Endothelial cell of umbilical vein (primary cell): ENCODE measurements around the gene RAD9A. TPM values are rescaled to one million over a fixed set of nuclear protein-coding genes. Genes with fewer than 3 reads are reported as not detected.

Experiments
- BruUV-seq: library from RNA; stranded (reverse); fragments of 400-500 nt; replicated peaks from 2 replicates; lab custom pipeline; 2021; lab: Mats Ljungman, UMichigan
- CTCF ChIA-PET: fragments of 300-600, 350-600 bp; sonication (Branson Sonifier 250); formaldehyde crosslinking; loops from one replicate; lab custom pipeline; 2021; ENCODE audit warnings: antibody characterized with exemption, inconsistent platforms; lab: Charles Lee
- POLR2A ChIA-PET: fragments of 300-600, 350-600 bp; sonication (Branson Sonifier 250); formaldehyde crosslinking; loops from one replicate; lab custom pipeline; 2021; ENCODE audit warnings: antibody characterized with exemption, inconsistent platforms; lab: Charles Lee
- DNase-seq: peaks from one replicate; pipeline ENCODE4 v3.0.0-alpha.2; 2011; ENCODE audit warnings: low read depth, low spot score
- FAIRE-seq: peaks from 2 replicates; lab custom pipeline; 2011; peaks lifted over from hg19 to GRCh38; lab: Jason Lieb, UNC
- H2AFZ ChIP-seq: 2 replicates; pipeline ENCODE4 v1.6.0; 2012; ENCODE audit warnings: low read depth, low read length, control low read depth, inconsistent platforms
- H3K27ac ChIP-seq: 2 replicates; pipeline ENCODE4 v1.5.1; 2011; ENCODE audit warnings: low read depth, mild to moderate bottlenecking, control low read depth, low read length, moderate library complexity; ENCODE audit not compliant: insufficient read depth
- H3K27me3 ChIP-seq, 2 experiments: 2 replicates each; pipeline versions ENCODE4 v1.6.0 to v1.6.1; 2011; ENCODE audit warnings: low read length in 2 of 2, mixed read lengths in 1 of 2; ENCODE audit not compliant: control insufficient read depth in 2 of 2, insufficient read depth in 2 of 2
- H3K36me3 ChIP-seq, 2 experiments: 2 replicates in 1 of 2; 3 replicates in 1 of 2; pipeline ENCODE4 v1.5.1; 2011; ENCODE audit warnings: low read length in 2 of 2, mild to moderate bottlenecking in 1 of 2, moderate library complexity in 1 of 2; ENCODE audit not compliant: control insufficient read depth in 2 of 2, insufficient read depth in 2 of 2; ENCODE audit errors: extremely low read depth in 1 of 2
- H3K4me1 ChIP-seq: 3 replicates; pipeline ENCODE4 v1.5.1; 2011; ENCODE audit warnings: mild to moderate bottlenecking, low read length; ENCODE audit not compliant: control insufficient read depth, insufficient read depth; ENCODE audit errors: extremely low read depth
- H3K4me2 ChIP-seq: 2 replicates; pipeline ENCODE4 v1.6.1; 2011; ENCODE audit warnings: low read length, control low read depth, mixed read lengths; ENCODE audit not compliant: insufficient read depth
- H3K4me3 ChIP-seq, 3 experiments: fragments of 200-600 bp in 1 of 3; sonication (generic), shearing (Covaris generic) in 1 of 3; replicated peaks in 1 of 3; 2 replicates each; pipeline ENCODE4 v1.5.1; 2011 to 2016; ENCODE audit warnings: control low read depth in 3 of 3, low read length in 3 of 3, mild to moderate bottlenecking in 2 of 3, inconsistent platforms in 1 of 3, low read depth in 1 of 3, moderate library complexity in 1 of 3; ENCODE audit not compliant: insufficient read depth in 1 of 3
- H3K79me2 ChIP-seq: 2 replicates; pipeline ENCODE4 v1.6.0; 2012; ENCODE audit warnings: low read length, inconsistent platforms; ENCODE audit not compliant: control insufficient read depth, insufficient read depth
- H3K9ac ChIP-seq: replicated peaks from 2 replicates; pipeline ENCODE3; 2011; ENCODE audit warnings: low read length, control low read depth; ENCODE audit not compliant: insufficient read depth; ENCODE audit errors: extremely low read depth
- H3K9me1 ChIP-seq: replicated peaks from 3 replicates; pipeline ENCODE4 v1.6.0; 2011; ENCODE audit warnings: mild to moderate bottlenecking, low read length; ENCODE audit not compliant: control insufficient read depth, insufficient read depth; ENCODE audit errors: extremely low read depth
- H3K9me3 ChIP-seq: replicated peaks from 2 replicates; pipeline ENCODE4 v1.5.1; 2012; ENCODE audit warnings: low read length, inconsistent platforms; ENCODE audit not compliant: control insufficient read depth, insufficient read depth
- H4K20me1 ChIP-seq: replicated peaks from 2 replicates; pipeline ENCODE3; 2011; ENCODE audit warnings: mild to moderate bottlenecking, low read length; ENCODE audit not compliant: control insufficient read depth, insufficient read depth; ENCODE audit errors: extremely low read depth
- FOS ChIP-seq: IDR thresholded peaks from 2 replicates; pipeline ENCODE4 v1.6.1; 2011; ENCODE audit warnings: mild to moderate bottlenecking, low read length, moderate library complexity, borderline replicate concordance; ENCODE audit not compliant: insufficient read depth
- POLR2A ChIP-seq: IDR thresholded peaks from 2 replicates; pipeline ENCODE4 v1.6.1; 2012; ENCODE audit warnings: low read depth, mild to moderate bottlenecking, control low read depth, low read length
- POLR2AphosphoS5 ChIP-seq: IDR thresholded peaks from 2 replicates; pipeline ENCODE4 v1.6.1; 2012; ENCODE audit warnings: low read depth, mild to moderate bottlenecking, control low read depth, low read length, moderate library complexity; ENCODE audit not compliant: insufficient read depth
- dilution Hi-C: fragments of 300-500 bp; cut with MboI; formaldehyde crosslinking; loops from one replicate; pipeline ENCODE4 v1.15.0; 2019; ENCODE audit warnings: low sequenced_read_pairs; ENCODE audit not compliant: extremely low pct_ligation_motif_present
- intact Hi-C: fragments of 100-400 bp; cut with micrococcal nuclease; formaldehyde crosslinking; loops from one replicate; pipeline ENCODE4 v1.10.0; 2022
- polyA plus RNA-seq, 4 experiments: library from polyadenylated mRNA; depleted of rRNA in 3 of 4; stranded (reverse) in 3 of 4; unstranded in 1 of 4; fragments of >200 nt; gene quantifications; 2 replicates each; pipeline versions ENCODE4 v1.2.1 to v1.2.3, GENCODE V29; 2011 to 2012; ENCODE audit warnings: missing spikeins in 1 of 4
- total RNA-seq: library from RNA; stranded (reverse); gene quantifications from 2 replicates; pipeline ENCODE4 v1.2.3, GENCODE V29; 2021
- TF ChIP-seq, protein P1 (sequence below): IDR thresholded peaks from 2 replicates; pipeline ENCODE4 v1.6.1; 2011; ENCODE audit not compliant: insufficient read depth, insufficient read length
- TF ChIP-seq, protein P2 (sequence below), 2 donors: IDR thresholded peaks; 1 replicate in 1 of 2; 2 replicates in 1 of 2; pipeline ENCODE4 v1.5.1; 2011; ENCODE audit warnings: low read length in 2 of 2, mild to moderate bottlenecking in 2 of 2, moderate library complexity in 2 of 2, control low read depth in 1 of 2, inconsistent platforms in 1 of 2, low read depth in 1 of 2; ENCODE audit not compliant: insufficient read depth in 1 of 2; ENCODE audit errors: extremely low read depth in 1 of 2

Gene RAD9A
- total and polyA plus RNA-seq, 2 donors (not counting 3 experiments of a cell fraction or from before 2014, with no cell fraction given) = 18.4 to 22.2 TPM

DNA sequence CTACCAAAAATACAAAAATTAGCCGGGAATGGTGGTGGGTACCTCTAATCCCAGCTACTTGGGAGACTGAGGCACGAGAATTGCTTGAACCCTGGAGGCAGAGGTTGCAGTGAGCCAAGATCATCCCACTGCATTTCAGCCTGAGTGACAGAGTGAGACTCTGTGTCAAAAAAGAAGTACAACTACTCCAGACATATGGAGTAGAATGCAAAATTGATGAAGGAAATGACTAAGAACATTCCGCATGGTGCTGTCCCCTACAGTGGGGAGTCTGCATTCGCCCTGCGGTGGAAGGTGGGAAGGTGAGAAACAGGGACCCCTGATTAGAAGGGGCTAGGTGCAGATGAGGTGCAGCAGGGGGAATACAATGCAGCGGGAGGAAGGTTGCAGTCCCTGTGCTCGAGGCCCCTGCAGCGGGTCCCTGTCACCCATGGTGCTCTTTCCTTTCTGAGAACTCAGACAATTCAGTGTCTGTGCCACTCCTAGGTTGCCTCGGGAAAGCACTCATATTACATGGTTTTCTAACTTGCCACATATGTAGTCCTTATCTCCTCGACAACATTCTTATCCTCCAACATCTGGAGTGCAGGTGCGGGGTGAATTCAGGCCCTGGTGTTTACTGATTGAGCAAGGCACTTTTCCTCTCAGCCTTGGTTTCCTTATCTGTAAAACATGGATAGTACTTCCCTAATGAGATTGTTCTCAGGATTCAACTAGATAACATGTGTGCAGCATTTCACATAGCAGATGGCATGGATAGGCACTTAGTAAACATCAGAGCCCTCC, 43.6 kb upstream of the RAD9A start:
- ChIA-PET POLR2A (interaction anchor here (0.6 kb wide), 1 partner anchor 24 kb away, joined by 3 read pairs; no protein-coding TSS in a partner anchor), CTCF (interaction anchor here (0.6 to 15.0 kb wide), 7 partner anchors 16 to 124 kb away, joined by 3 to 1051 read pairs (median 26); partner anchors contain the start of gene CLCF1)
- H3K27ac ChIP-seq = no peak overlapping the region
- no peak overlapping the region for H3K4me2 ChIP-seq
- H3K27me3 ChIP-seq = no peaks in the 10 kb centered on the region
- peaks cover 4% of the 10 kb centered on the region for H3K79me2 ChIP-seq
- intact Hi-C loops (no loop called here), dilution Hi-C loops (no loop called here)
- DNase-seq (no peak), FAIRE-seq (peak; percentile 15)
- no TSS peak for BruUV-seq
- no peaks in the 10 kb centered on the region for H3K9me1 ChIP-seq
- no peak overlapping the region for H3K9ac ChIP-seq
- H3K36me3 ChIP-seq = no peaks in the 10 kb centered on the region
- no peaks in the 10 kb centered on the region for H3K9me3 ChIP-seq
- peaks cover 17% of the 10 kb centered on the region for H3K4me1 ChIP-seq
- H4K20me1 ChIP-seq = no peaks in the 10 kb centered on the region
- no peak overlapping the region for H3K4me3 ChIP-seq
- TF ChIP-seq FOS = no peak
- TF ChIP-seq POLR2AphosphoS5 = no peak
- TF ChIP-seq POLR2A = no peak
- TF ChIP-seq, protein P1, sequence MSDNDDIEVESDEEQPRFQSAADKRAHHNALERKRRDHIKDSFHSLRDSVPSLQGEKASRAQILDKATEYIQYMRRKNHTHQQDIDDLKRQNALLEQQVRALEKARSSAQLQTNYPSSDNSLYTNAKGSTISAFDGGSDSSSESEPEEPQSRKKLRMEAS = no peak
- no peak overlapping the region for H2AFZ ChIP-seq

DNA sequence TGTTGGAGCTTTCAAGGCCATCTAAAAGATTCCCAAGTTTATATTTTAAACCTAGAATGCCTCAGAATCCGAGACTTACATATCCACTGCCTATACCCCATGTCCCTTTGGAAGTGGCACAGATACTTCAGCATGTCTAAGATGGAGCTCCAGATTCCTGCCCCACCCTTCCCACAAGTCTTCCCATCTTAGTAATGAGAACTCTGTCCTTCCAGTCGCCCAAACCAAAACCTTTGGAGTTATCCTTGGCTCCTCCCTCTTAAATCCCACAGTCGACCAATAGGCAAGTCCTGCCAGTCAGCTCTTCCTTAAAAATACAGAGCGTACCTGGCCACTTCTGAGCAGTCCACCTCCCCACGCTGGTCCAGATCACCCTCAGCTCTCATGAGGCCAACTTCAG, 42.8 kb upstream of the RAD9A start:
- H3K9me1 ChIP-seq = no peaks in the 10 kb centered on the region
- TF ChIP-seq POLR2A = peak; percentile 21
- TF ChIP-seq, protein P2, sequence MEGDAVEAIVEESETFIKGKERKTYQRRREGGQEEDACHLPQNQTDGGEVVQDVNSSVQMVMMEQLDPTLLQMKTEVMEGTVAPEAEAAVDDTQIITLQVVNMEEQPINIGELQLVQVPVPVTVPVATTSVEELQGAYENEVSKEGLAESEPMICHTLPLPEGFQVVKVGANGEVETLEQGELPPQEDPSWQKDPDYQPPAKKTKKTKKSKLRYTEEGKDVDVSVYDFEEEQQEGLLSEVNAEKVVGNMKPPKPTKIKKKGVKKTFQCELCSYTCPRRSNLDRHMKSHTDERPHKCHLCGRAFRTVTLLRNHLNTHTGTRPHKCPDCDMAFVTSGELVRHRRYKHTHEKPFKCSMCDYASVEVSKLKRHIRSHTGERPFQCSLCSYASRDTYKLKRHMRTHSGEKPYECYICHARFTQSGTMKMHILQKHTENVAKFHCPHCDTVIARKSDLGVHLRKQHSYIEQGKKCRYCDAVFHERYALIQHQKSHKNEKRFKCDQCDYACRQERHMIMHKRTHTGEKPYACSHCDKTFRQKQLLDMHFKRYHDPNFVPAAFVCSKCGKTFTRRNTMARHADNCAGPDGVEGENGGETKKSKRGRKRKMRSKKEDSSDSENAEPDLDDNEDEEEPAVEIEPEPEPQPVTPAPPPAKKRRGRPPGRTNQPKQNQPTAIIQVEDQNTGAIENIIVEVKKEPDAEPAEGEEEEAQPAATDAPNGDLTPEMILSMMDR (IDR thresholded peaks at IDR 0.05; ENCODE audit: extremely low read depth in 1 of 2, insufficient read depth in 1 of 2, low read depth in 1 of 2, low read length in 2 of 2) = no peak
- FAIRE-seq (no peak), DNase-seq (no peak)
- no peaks in the 10 kb centered on the region for H3K9me3 ChIP-seq
- dilution Hi-C loops = no loop called here
- H3K79me2 ChIP-seq = peaks cover 4% of the 10 kb centered on the region
- H3K36me3 ChIP-seq = no peaks in the 10 kb centered on the region
- H3K4me1 ChIP-seq = peaks cover 21% of the 10 kb centered on the region
- no peak overlapping the region for H2AFZ ChIP-seq
- ChIA-PET CTCF (interaction anchor here (0.6 to 15.0 kb wide), 3 partner anchors 29 to 85 kb away, joined by 3 to 1051 read pairs (median 7); partner anchors contain the start of gene CLCF1), POLR2A (no interaction called here)
- H3K4me2 ChIP-seq = no peak overlapping the region
- no peak overlapping the region for H3K9ac ChIP-seq
- no peak overlapping the region for H3K4me3 ChIP-seq
- no TSS peak for BruUV-seq
- H3K27ac ChIP-seq = no peak overlapping the region
- H4K20me1 ChIP-seq = no peaks in the 10 kb centered on the region
- H3K27me3 ChIP-seq = no peaks in the 10 kb centered on the region
- intact Hi-C loops = no loop called here
